A549 (cell line): ENCODE measurements around the gene RASL10B. TPM values are rescaled to one million over a fixed set of nuclear protein-coding genes. Genes with fewer than 3 reads are reported as not detected.

ENCODE experiments used
- ATAC-seq, 2 experiments: fragments of 200-7000 bp in 1 of 2; fragments of >200 bp in 1 of 2; cut with Nextera tagmentation in 1 of 2; cut with Tn5 transposase in 1 of 2; 3 replicates each; pipeline versions ENCODE4 v1.8.0 to v1.9.1; 2018 to 2020; ENCODE audit warnings: mild to moderate bottlenecking in 1 of 2, moderate library complexity in 1 of 2
- CTCF ChIA-PET: fragments of 300-600 bp; sonication (Branson Sonifier 250); formaldehyde crosslinking; extraction: SDS; loops from one replicate; lab custom pipeline; 2021; ENCODE audit warnings: antibody characterized with exemption, inconsistent platforms; lab: Yijun Ruan, JAX
- POLR2A ChIA-PET: fragments of 350-600 bp; formaldehyde crosslinking; extraction: SDS; loops from one replicate; lab custom pipeline; 2021; ENCODE audit warnings: antibody characterized with exemption, inconsistent platforms; lab: Yijun Ruan, JAX
- DNase-seq, 2 experiments: peaks; one replicate each; pipeline versions ENCODE4 v3.0.0 to v3.0.0-alpha.2; 2011 to 2016; ENCODE audit warnings: low read depth in 1 of 2, low spot score in 1 of 2
- FAIRE-seq: peaks from 2 replicates; lab custom pipeline; 2011; peaks lifted over from hg19 to GRCh38; lab: Jason Lieb, UNC
- H3K27ac ChIP-seq, 2 experiments: fragments of >200 bp; sonication (Bioruptor Twin); formaldehyde crosslinking; 3 replicates each; pipeline ENCODE4 v1.5.1; 2016 to 2017
- H3K4me1 ChIP-seq: fragments of >200 bp; sonication (Bioruptor Twin); formaldehyde crosslinking; 3 replicates; pipeline ENCODE4 v1.6.1; 2016
- H3K4me2 ChIP-seq: fragments of >200 bp; sonication (Bioruptor Twin); formaldehyde crosslinking; 3 replicates; pipeline ENCODE4 v1.6.1; 2016
- H3K4me3 ChIP-seq: fragments of >200 bp; sonication (Bioruptor Twin); formaldehyde crosslinking; 3 replicates; pipeline ENCODE4 v1.5.1; 2016
- H3K9me3 ChIP-seq: fragments of >200 bp; sonication (Bioruptor Twin); formaldehyde crosslinking; 3 replicates; pipeline ENCODE4 v1.6.1; 2016
- BHLHE40 ChIP-seq: IDR thresholded peaks from 2 replicates; pipeline ENCODE4 v1.6.1; 2012; ENCODE audit warnings: low read depth, low read length, inconsistent platforms
- CEBPB ChIP-seq, 2 experiments: fragments of >200 bp in 1 of 2; sonication (Bioruptor Twin) in 1 of 2; formaldehyde crosslinking in 1 of 2; IDR thresholded peaks; 2 replicates each; pipeline ENCODE4 v1.6.1; 2012 to 2016
- CHD4 ChIP-seq: fragments of 200-600 bp; sonication (generic); IDR thresholded peaks from 2 replicates; pipeline ENCODE4 v1.6.1; 2016; ENCODE audit warnings: antibody characterized with exemption, mild to moderate bottlenecking, borderline replicate concordance
- E2F6 ChIP-seq: IDR thresholded peaks from 2 replicates; pipeline ENCODE4 v1.6.1; 2012; ENCODE audit warnings: low read depth, borderline replicate concordance
- EP300 ChIP-seq, 2 experiments: fragments of >200 bp; sonication (Bioruptor Twin); formaldehyde crosslinking; IDR thresholded peaks; 2 replicates in 1 of 2; 3 replicates in 1 of 2; pipeline ENCODE4 v1.6.1; 2016 to 2017
- ESRRA ChIP-seq: fragments of 150-350 bp; IDR thresholded peaks from 2 replicates; pipeline ENCODE4 v1.6.1; 2014; ENCODE audit warnings: mild to moderate bottlenecking, low read length, borderline replicate concordance
- FOSB ChIP-seq: fragments of 250-450 bp; sonication (Bioruptor Pico); IDR thresholded peaks from 2 replicates; pipeline ENCODE4 v1.5.0; 2020; ENCODE audit warnings: mild to moderate bottlenecking, moderate library complexity
- GATA3 ChIP-seq: IDR thresholded peaks from 2 replicates; pipeline ENCODE4 v1.6.1; 2012; ENCODE audit warnings: borderline replicate concordance
- HDAC2 ChIP-seq: fragments of 200-600 bp; sonication (generic); IDR thresholded peaks from 2 replicates; pipeline ENCODE4 v1.6.1; 2016
- HES2 ChIP-seq: fragments of >200 bp; sonication (Bioruptor Twin); formaldehyde crosslinking; IDR thresholded peaks from 2 replicates; pipeline ENCODE4 v1.6.1; 2016
- HEYL ChIP-seq: fragments of 250-450 bp; sonication (Bioruptor Pico); IDR thresholded peaks from 2 replicates; pipeline ENCODE4 v1.8.0; 2021; ENCODE audit warnings: mild to moderate bottlenecking, moderate library complexity
- HOXB13 ChIP-seq: fragments of 250-450 bp; sonication (Bioruptor Pico); IDR thresholded peaks from 2 replicates; pipeline ENCODE4 v1.5.0; 2020; ENCODE audit warnings: low read depth, mild to moderate bottlenecking, moderate library complexity
- HOXB5 ChIP-seq: fragments of 250-450 bp; sonication (Bioruptor Pico); IDR thresholded peaks from 2 replicates; pipeline ENCODE4 v1.5.0; 2020; ENCODE audit warnings: mild to moderate bottlenecking, moderate library complexity
- JUN ChIP-seq, 2 experiments: fragments of >200 bp; sonication (Bioruptor Twin); formaldehyde crosslinking; IDR thresholded peaks; 2 replicates in 1 of 2; 3 replicates in 1 of 2; pipeline ENCODE4 v1.6.1; 2016 to 2017
- KDM1A ChIP-seq: fragments of 200-600 bp; sonication (generic); IDR thresholded peaks from 2 replicates; pipeline ENCODE4 v1.6.1; 2016; ENCODE audit warnings: low read depth, mild to moderate bottlenecking
- MAFK ChIP-seq: fragments of 450-650 bp; IDR thresholded peaks from 2 replicates; pipeline ENCODE4 v1.6.1; 2014; ENCODE audit not compliant: partially characterized antibody
- MYC ChIP-seq: IDR thresholded peaks from 2 replicates; pipeline ENCODE4 v1.6.1; 2012; ENCODE audit warnings: mild to moderate bottlenecking, inconsistent platforms, low read length, improper control_type of control experiment, borderline replicate concordance
- NFE2L2 ChIP-seq: fragments of 150-350 bp; conservative IDR thresholded peaks from 2 replicates; pipeline ENCODE4 v1.6.1; 2014; ENCODE audit warnings: low read length
- NR3C1 ChIP-seq: fragments of >200 bp; sonication (Bioruptor Twin); formaldehyde crosslinking; IDR thresholded peaks from 3 replicates; pipeline ENCODE4 v1.6.1; 2017
- PBX3 ChIP-seq: IDR thresholded peaks from 2 replicates; pipeline ENCODE4 v1.6.1; 2012
- PHF8 ChIP-seq: fragments of 200-600 bp; sonication (generic); IDR thresholded peaks from 2 replicates; pipeline ENCODE4 v1.6.1; 2016; ENCODE audit warnings: low read depth, mild to moderate bottlenecking, antibody characterized with exemption, moderate library complexity, borderline replicate concordance
- RAD21 ChIP-seq, 2 experiments: fragments of >200 bp in 1 of 2; sonication (Bioruptor Twin) in 1 of 2; formaldehyde crosslinking in 1 of 2; IDR thresholded peaks in 1 of 2; conservative IDR thresholded peaks in 1 of 2; 2 replicates in 1 of 2; 3 replicates in 1 of 2; pipeline ENCODE4 v1.6.1; 2012 to 2018; ENCODE audit warnings: inconsistent platforms in 1 of 2
- REST ChIP-seq: fragments of 200-600 bp; sonication (generic); IDR thresholded peaks from 2 replicates; pipeline ENCODE4 v1.6.1; 2016; ENCODE audit warnings: antibody characterized with exemption, mild to moderate bottlenecking, moderate library complexity
- SMC3 ChIP-seq: fragments of >200 bp; sonication (Bioruptor Twin); formaldehyde crosslinking; IDR thresholded peaks from 3 replicates; pipeline ENCODE4 v1.6.1; 2018; ENCODE audit warnings: inconsistent platforms
- SREBF2 ChIP-seq: fragments of 450-650 bp; IDR thresholded peaks from 2 replicates; pipeline ENCODE4 v1.6.1; 2014; ENCODE audit warnings: mild to moderate bottlenecking, moderate library complexity
- TFCP2L1 ChIP-seq: fragments of 250-450 bp; sonication (Bioruptor Pico); IDR thresholded peaks from 2 replicates; pipeline ENCODE4 v1.5.0; 2021; ENCODE audit warnings: mild to moderate bottlenecking
- TP53 ChIP-seq: fragments of 250-450 bp; sonication (Bioruptor Pico); IDR thresholded peaks from 2 replicates; pipeline ENCODE4 v1.5.0; 2021; ENCODE audit warnings: mild to moderate bottlenecking, moderate library complexity
- ZFP36 ChIP-seq: fragments of 450-650 bp; IDR thresholded peaks from 2 replicates; pipeline ENCODE4 v1.6.1; 2014; ENCODE audit warnings: borderline replicate concordance; ENCODE audit not compliant: partially characterized antibody
- WGBS: methylation state at CpG from one replicate; pipeline ENCODE4 v1.1.6; 2017; ENCODE audit errors: missing lambda C conversion rate; 5-methylcytosine and 5-hydroxymethylcytosine counted together
- polyA plus RNA-seq, 4 experiments: library from polyadenylated mRNA; depleted of rRNA in 3 of 4; stranded (reverse); fragments of >200 nt; fragmentation: RNase III in 1 of 4; extraction: RNeasy Plus Mini Kit Qiagen cat#74134 plus additional on column Dnase treatment in 1 of 4; gene quantifications; 2 replicates in 3 of 4; 3 replicates in 1 of 4; pipeline ENCODE4 v1.2.3, GENCODE V29; 2011 to 2017
- TF ChIP-seq, protein P1 (sequence below): fragments of >200 bp; sonication (Bioruptor Twin); formaldehyde crosslinking; IDR thresholded peaks from 3 replicates; pipeline ENCODE4 v1.6.1; 2016
- TF ChIP-seq, protein P2 (sequence below): fragments of 250-450 bp; sonication (Bioruptor Pico); IDR thresholded peaks from 2 replicates; pipeline ENCODE4 v1.5.0; 2021; ENCODE audit warnings: mild to moderate bottlenecking, moderate library complexity, borderline replicate concordance

Gene RASL10B
- polyA plus RNA-seq, 2 of the 4 experiments (the other 2 are of a cell fraction) = 0.05 to 0.26 TPM

DNA sequence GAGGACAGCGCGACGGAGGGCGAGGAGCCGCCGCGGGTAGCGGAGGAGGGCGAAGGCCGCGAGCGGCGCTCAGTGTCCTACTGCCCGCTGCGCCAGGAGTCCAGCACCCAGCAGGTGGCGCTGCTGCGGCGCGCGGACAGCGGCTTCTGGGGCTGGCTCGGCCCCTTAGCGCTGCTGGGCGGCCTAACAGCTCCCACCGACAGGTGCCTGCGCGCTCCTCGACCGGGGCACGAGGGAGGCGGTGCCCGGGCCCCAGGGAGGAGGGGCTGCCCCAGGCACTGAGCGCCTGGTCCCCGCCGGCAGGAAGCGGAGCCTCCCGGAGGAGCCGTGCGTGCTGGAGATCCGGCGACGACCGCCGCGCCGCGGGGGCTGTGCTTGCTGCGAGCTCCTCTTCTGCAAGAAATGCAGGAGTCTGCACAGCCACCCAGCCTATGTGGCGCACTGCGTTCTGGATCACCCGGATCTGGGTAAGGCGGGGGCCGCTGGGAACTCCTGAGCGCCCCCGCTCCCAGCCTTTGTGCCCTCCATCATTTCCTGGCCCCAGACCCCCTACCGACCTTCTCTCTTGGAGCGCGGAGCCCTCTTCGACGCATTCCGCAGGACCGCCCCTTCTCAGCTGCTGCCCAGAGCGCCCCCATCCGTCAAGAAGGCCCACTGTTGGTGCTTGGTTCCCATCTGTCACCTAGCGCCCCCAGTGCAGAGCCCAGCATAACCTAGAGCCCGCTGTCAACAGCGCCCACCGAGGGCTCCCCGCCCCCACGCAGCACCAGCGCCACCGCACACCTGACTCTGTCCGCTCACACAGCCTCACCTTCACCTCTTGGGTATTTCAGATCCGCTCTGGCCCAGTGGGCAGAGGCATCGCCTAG, 32.9 kb downstream of the RASL10B start:
- FAIRE-seq (no peak), ATAC-seq (peak; percentile 94 to 95), DNase-seq (peak; percentile 96 to 98)
- POLR2A ChIA-PET = interaction anchor here (0.5 to 5.8 kb wide), 11 partner anchors 14 to 195 kb away, joined by 3 to 156 read pairs (median 5); partner anchors contain the start of genes MMP28 and TAF15
- WGBS = 5% methylated on average over 64 of the region's 75 CpGs
- Histone ChIP-seq H3K4me3 (peak overlapping the region; percentile 65), H3K9me3 (no peaks in the 10 kb centered on the region), H3K4me1 (no peaks in the 10 kb centered on the region), H3K4me2 (peak overlapping the region; percentile 81), H3K27ac (peak overlapping the region; percentile 82 to 87)
- CTCF ChIA-PET = interaction anchor here (0.5 to 43.9 kb wide), 74 partner anchors 8 to 1136 kb away, joined by 3 to 2039 read pairs (median 5); partner anchors contain the start of genes AP2B1, C17orf50, GAS2L2 and MMP28
- TF ChIP-seq ESRRA = 0 out of 2 replicates have a peak, but pooled peaks have one; percentile 46
- TF ChIP-seq, protein P1, sequence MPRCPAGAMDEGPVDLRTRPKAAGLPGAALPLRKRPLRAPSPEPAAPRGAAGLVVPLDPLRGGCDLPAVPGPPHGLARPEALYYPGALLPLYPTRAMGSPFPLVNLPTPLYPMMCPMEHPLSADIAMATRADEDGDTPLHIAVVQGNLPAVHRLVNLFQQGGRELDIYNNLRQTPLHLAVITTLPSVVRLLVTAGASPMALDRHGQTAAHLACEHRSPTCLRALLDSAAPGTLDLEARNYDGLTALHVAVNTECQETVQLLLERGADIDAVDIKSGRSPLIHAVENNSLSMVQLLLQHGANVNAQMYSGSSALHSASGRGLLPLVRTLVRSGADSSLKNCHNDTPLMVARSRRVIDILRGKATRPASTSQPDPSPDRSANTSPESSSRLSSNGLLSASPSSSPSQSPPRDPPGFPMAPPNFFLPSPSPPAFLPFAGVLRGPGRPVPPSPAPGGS = 0 out of 3 replicates have a peak, but pooled peaks have one; percentile 29
- TF ChIP-seq BHLHE40 = peak; percentile 22; the same call in 1 of the 2 replicates
- TF ChIP-seq PBX3 = 0 out of 2 replicates have a peak, but pooled peaks have one; percentile 12
- no peak for TF ChIP-seq REST
- TF ChIP-seq ZFP36 = no peak
- no peak for TF ChIP-seq KDM1A
- no peak for TF ChIP-seq FOSB (CRISPR knock-in tag)
- peak; percentile 60; the same call in 1 of the 2 replicates for TF ChIP-seq HOXB13
- 0 out of 2 replicates have a peak, but pooled peaks have one; percentile 22 for TF ChIP-seq GATA3
- no peak; the same call in 1 of the 2 replicates for TF ChIP-seq TFCP2L1
- no peak for TF ChIP-seq NR3C1
- TF ChIP-seq CEBPB (IDR thresholded peaks at IDR 0.05) = no peak
- TF ChIP-seq HES2 = no peak
- TF ChIP-seq, protein P2, sequence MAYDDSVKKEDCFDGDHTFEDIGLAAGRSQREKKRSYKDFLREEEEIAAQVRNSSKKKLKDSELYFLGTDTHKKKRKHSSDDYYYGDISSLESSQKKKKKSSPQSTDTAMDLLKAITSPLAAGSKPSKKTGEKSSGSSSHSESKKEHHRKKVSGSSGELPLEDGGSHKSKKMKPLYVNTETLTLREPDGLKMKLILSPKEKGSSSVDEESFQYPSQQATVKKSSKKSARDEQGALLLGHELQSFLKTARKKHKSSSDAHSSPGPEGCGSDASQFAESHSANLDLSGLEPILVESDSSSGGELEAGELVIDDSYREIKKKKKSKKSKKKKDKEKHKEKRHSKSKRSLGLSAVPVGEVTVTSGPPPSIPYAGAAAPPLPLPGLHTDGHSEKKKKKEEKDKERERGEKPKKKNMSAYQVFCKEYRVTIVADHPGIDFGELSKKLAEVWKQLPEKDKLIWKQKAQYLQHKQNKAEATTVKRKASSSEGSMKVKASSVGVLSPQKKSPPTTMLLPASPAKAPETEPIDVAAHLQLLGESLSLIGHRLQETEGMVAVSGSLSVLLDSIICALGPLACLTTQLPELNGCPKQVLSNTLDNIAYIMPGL (CRISPR knock-in tag) = peak; percentile 90; the same call in 1 of the 2 replicates
- TF ChIP-seq RAD21 (conservative IDR thresholded peaks at IDR 0.05 in 1 of 2, IDR thresholded peaks at IDR 0.05 in 1 of 2) = peak; percentile 85 to 96
- no peak for TF ChIP-seq EP300 (IDR thresholded peaks at IDR 0.05)
- peak; percentile 91 for TF ChIP-seq E2F6
- TF ChIP-seq MYC = peak; percentile 55; the same call in 1 of the 2 replicates
- peak; percentile 67; the same call in 1 of the 2 replicates for TF ChIP-seq PHF8
- 0 out of 2 replicates have a peak, but pooled peaks have one; percentile 65 for TF ChIP-seq TP53 (CRISPR knock-in tag)
- TF ChIP-seq NFE2L2 = no peak
- peak; percentile 79 for TF ChIP-seq HOXB5
- TF ChIP-seq SREBF2 = no peak
- TF ChIP-seq HEYL (CRISPR knock-in tag) = no peak
- TF ChIP-seq MAFK = no peak
- peak; percentile 99 for TF ChIP-seq SMC3
- TF ChIP-seq CHD4 = no peak
- peak in 1 of 2 experiments; percentile 54; a peak in 1 of 5 replicates for TF ChIP-seq JUN (IDR thresholded peaks at IDR 0.05)
- no peak for TF ChIP-seq HDAC2
